Measurements from ENCODE around the gene XRCC4.

XRCC4 gene

DNA sequence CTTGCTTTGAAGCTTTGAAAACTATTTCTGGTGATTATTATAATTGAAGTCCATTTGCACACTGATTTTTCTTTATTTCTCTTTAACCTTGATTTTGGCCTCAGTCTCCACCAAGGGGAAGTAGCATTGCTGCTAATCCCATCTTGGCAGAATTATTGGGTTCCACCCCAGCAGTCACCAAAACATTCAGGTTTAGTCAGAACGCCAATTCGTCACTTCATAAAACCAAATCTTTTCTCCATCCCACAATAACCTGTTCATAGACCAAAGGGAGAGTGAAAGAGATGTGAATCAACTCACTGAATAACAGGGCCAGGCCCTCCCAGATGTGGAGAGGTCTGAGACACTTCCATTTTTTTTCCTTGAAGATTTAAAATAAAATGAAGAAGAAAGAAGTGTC lies 299.1 kb downstream of the XRCC4 start:
- Histone ChIP-seq H3K36me3 (ENCODE audit: control insufficient read depth, insufficient read depth, low read length) (no peaks in the 10 kb centered on the region), H3K9me3 (ENCODE audit: control insufficient read depth, insufficient read depth, low read depth, low read length) (no peaks in the 10 kb centered on the region), H3K27me3 (ENCODE audit: control insufficient read depth, insufficient read depth, low read length) (no peaks in the 10 kb centered on the region), H3K27ac (ENCODE audit: low read depth, low read length) (no peak overlapping the region), H3K4me3 (ENCODE audit: low read depth, low read length) (no peak overlapping the region), H3K9ac (ENCODE audit: low read length) (no peak overlapping the region), H3K4me1 (ENCODE audit: control insufficient read depth, insufficient read depth, low read length) (peaks cover 8% of the 10 kb centered on the region)

- Histone ChIP-seq H3K4me3 (ENCODE audit: low read depth, low read length) (no peak overlapping the region), H3K27ac (ENCODE audit: low read depth, low read length) (no peak overlapping the region), H3K9ac (ENCODE audit: low read length) (no peak overlapping the region), H3K4me1 (ENCODE audit: control insufficient read depth, insufficient read depth, low read length) (peaks cover 8% of the 10 kb centered on the region), H3K36me3 (ENCODE audit: control insufficient read depth, insufficient read depth, low read length) (no peaks in the 10 kb centered on the region), H3K27me3 (ENCODE audit: control insufficient read depth, insufficient read depth, low read length) (no peaks in the 10 kb centered on the region), H3K9me3 (ENCODE audit: control insufficient read depth, insufficient read depth, low read depth, low read length) (no peaks in the 10 kb centered on the region)
These were observed 300.0 kb downstream of the XRCC4 start for GRCh38 chr5:83377131-83377865.

DNA sequence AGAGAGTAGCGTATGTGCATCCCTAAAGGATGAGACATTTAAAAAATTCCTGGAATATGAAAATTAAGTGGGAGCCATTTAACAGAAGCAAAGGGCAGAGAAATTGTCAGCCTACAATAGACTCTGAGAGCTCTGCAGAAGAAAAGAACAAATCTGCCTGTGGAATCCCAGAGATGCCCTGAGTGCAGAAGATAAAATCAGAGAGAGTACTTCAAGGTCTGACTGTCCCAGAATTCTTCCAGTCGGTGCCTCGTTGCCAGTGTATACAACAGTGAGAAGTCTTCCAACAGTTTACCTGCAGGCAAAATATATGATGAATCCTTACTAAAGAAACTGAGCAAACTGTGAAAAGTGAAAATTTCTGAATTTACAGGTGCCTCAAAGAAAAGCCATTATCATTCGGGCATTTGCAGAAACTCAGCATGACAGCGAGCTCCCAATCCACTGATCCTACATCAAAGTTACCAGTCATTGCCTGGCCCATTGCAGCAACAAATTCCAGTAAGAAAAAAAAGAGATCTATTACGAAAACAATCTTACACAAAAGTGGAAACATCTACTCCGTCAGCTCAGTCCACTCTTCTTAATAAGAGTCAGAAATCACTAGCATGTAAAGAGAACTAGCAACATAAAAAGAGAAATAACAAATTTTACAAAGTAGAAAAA lies 301.4 kb downstream of the XRCC4 start:
- peaks cover 8% of the 10 kb centered on the region for H3K4me1 ChIP-seq (ENCODE audit: control insufficient read depth, insufficient read depth, low read length)
- H3K27ac ChIP-seq (ENCODE audit: low read depth, low read length), result no peak overlapping the region
- H3K27me3 ChIP-seq (ENCODE audit: control insufficient read depth, insufficient read depth, low read length), result no peaks in the 10 kb centered on the region
- no peaks in the 10 kb centered on the region for H3K36me3 ChIP-seq (ENCODE audit: control insufficient read depth, insufficient read depth, low read length)
- H3K9me3 ChIP-seq (ENCODE audit: control insufficient read depth, insufficient read depth, low read depth, low read length), result no peaks in the 10 kb centered on the region
- H3K9ac ChIP-seq (ENCODE audit: low read length), result no peak overlapping the region
- no peak overlapping the region for H3K4me3 ChIP-seq (ENCODE audit: low read depth, low read length)

DNA sequence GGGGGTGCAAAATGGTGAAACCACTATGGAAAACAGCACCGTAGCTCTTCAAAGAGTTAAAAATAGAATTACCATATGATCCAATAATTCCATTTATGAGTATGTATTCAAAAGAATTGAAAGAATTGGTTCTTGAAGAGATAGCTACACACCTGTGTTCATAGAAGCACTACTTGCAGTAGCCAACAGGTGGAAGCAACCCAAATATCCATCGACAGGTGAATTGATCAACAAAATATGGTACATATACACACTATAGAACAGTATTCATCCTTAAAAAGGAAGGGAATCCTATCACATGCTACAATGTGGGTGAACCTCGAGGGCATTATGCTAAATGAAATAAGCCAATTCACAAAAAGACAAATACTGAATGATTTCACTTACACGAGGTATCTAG lies 308.5 kb downstream of the XRCC4 start:
- H3K27me3 ChIP-seq (ENCODE audit: control insufficient read depth, insufficient read depth, low read length), result no peaks in the 10 kb centered on the region
- no peak overlapping the region for H3K9ac ChIP-seq (ENCODE audit: low read length)
- H3K9me3 ChIP-seq (ENCODE audit: control insufficient read depth, insufficient read depth, low read depth, low read length), result no peaks in the 10 kb centered on the region
- H3K36me3 ChIP-seq (ENCODE audit: control insufficient read depth, insufficient read depth, low read length), result no peaks in the 10 kb centered on the region
- H3K4me1 ChIP-seq (ENCODE audit: control insufficient read depth, insufficient read depth, low read length), result no peaks in the 10 kb centered on the region
- no peak overlapping the region for H3K4me3 ChIP-seq (ENCODE audit: low read depth, low read length)
- H3K27ac ChIP-seq (ENCODE audit: low read depth, low read length), result no peak overlapping the region

DNA sequence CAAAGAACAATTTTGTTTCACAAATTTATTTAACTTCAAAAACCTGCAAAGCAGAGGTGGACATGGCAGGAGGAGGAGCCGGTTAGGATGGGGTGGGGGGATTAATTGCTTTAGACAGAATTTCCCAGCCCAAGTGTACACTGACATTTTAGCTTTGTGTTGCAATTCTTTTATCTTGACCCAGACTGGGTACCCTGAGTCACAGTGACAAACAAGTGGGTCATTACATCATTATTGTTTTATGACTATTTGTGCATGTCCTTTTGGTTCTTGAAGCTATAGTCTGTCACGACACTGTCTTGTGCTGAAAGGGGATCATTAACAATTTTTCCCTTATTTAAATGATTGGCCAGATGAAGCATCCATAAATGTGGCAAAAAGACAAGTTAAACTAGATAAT lies 309.7 kb downstream of the XRCC4 start:
- Histone ChIP-seq H3K9ac (ENCODE audit: low read length) (no peak overlapping the region), H3K4me3 (ENCODE audit: low read depth, low read length) (no peak overlapping the region), H3K9me3 (ENCODE audit: control insufficient read depth, insufficient read depth, low read depth, low read length) (no peaks in the 10 kb centered on the region), H3K4me1 (ENCODE audit: control insufficient read depth, insufficient read depth, low read length) (no peaks in the 10 kb centered on the region), H3K27me3 (ENCODE audit: control insufficient read depth, insufficient read depth, low read length) (no peaks in the 10 kb centered on the region), H3K27ac (ENCODE audit: low read depth, low read length) (no peak overlapping the region), H3K36me3 (ENCODE audit: control insufficient read depth, insufficient read depth, low read length) (no peaks in the 10 kb centered on the region)

DNA sequence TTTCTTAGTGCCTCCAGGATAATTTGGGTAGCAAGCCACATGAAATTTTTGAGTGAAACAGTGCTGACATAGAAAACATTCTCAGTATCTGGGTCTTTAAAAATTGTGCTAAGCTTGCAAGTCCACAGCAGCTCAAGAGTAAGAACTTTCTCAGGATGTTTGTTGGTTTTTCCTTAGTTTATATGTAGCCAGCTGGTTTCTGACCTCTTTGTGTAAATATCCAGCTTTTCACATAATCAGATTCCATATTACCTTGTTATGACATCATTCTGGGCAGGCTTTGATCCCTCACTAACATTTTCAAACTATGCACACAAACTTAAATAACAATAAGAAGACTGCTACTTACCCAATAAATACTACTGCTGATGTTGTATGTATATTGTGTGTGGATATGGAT lies 311.3 kb downstream of the XRCC4 start:
- H3K4me1 ChIP-seq (ENCODE audit: control insufficient read depth, insufficient read depth, low read length), result no peaks in the 10 kb centered on the region
- no peak overlapping the region for H3K9ac ChIP-seq (ENCODE audit: low read length)
- no peaks in the 10 kb centered on the region for H3K36me3 ChIP-seq (ENCODE audit: control insufficient read depth, insufficient read depth, low read length)
- no peak overlapping the region for H3K27ac ChIP-seq (ENCODE audit: low read depth, low read length)
- H3K4me3 ChIP-seq (ENCODE audit: low read depth, low read length), result no peak overlapping the region
- no peaks in the 10 kb centered on the region for H3K9me3 ChIP-seq (ENCODE audit: control insufficient read depth, insufficient read depth, low read depth, low read length)
- H3K27me3 ChIP-seq (ENCODE audit: control insufficient read depth, insufficient read depth, low read length), result no peaks in the 10 kb centered on the region

DNA sequence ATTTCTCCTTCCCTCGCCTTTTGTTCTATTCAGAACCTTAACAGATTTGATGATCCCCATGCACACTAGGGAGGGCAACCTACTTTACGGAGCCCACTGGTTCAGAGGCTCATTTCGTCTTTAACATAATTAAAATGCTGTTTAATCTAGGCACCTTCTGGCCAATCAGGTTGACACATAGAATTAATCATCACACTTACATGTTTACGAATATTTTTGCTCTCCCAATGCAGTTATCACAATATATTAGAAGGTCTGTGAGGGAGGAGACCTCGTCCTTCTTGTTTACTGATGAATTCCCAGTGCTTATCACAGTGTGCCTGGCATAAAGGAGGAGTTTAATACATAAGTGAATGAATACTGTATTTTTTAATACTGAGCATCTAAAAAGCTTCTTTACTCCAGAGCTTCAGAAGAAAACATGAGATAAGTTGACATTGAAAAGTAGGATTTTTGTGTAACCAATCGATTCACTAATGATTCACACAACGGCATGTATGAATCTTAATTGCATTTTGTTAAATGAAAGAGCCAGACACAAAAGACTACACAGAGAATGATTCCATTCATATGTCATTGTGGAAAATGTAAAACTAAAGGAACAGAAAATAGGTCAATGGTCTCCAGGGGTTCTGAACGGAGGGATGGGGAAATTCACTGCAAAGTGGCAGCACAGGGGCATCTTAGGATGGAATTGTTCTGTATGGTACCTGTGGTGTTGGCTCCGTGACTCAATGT lies 315.6 kb downstream of the XRCC4 start:
- Histone ChIP-seq H3K9ac (ENCODE audit: low read length) (no peak overlapping the region), H3K36me3 (ENCODE audit: control insufficient read depth, insufficient read depth, low read length) (no peaks in the 10 kb centered on the region), H3K9me3 (ENCODE audit: control insufficient read depth, insufficient read depth, low read depth, low read length) (no peaks in the 10 kb centered on the region), H3K4me1 (ENCODE audit: control insufficient read depth, insufficient read depth, low read length) (no peaks in the 10 kb centered on the region), H3K27ac (ENCODE audit: low read depth, low read length) (no peak overlapping the region), H3K4me3 (ENCODE audit: low read depth, low read length) (no peak overlapping the region), H3K27me3 (ENCODE audit: control insufficient read depth, insufficient read depth, low read length) (no peaks in the 10 kb centered on the region)

- no peaks in the 10 kb centered on the region for H3K36me3 ChIP-seq (ENCODE audit: control insufficient read depth, insufficient read depth, low read length)
- H3K4me3 ChIP-seq (ENCODE audit: low read depth, low read length), result no peak overlapping the region
- no peak overlapping the region for H3K9ac ChIP-seq (ENCODE audit: low read length)
- no peaks in the 10 kb centered on the region for H3K4me1 ChIP-seq (ENCODE audit: control insufficient read depth, insufficient read depth, low read length)
- H3K27me3 ChIP-seq (ENCODE audit: control insufficient read depth, insufficient read depth, low read length), result no peaks in the 10 kb centered on the region
- H3K9me3 ChIP-seq (ENCODE audit: control insufficient read depth, insufficient read depth, low read depth, low read length), result no peaks in the 10 kb centered on the region
- no peak overlapping the region for H3K27ac ChIP-seq (ENCODE audit: low read depth, low read length)
These were observed 316.1 kb downstream of the XRCC4 start for GRCh38 chr5:83393504-83393866.

- H3K27ac ChIP-seq (ENCODE audit: low read depth, low read length), result no peak overlapping the region
- H3K27me3 ChIP-seq (ENCODE audit: control insufficient read depth, insufficient read depth, low read length), result no peaks in the 10 kb centered on the region
- H3K36me3 ChIP-seq (ENCODE audit: control insufficient read depth, insufficient read depth, low read length), result no peaks in the 10 kb centered on the region
- no peaks in the 10 kb centered on the region for H3K4me1 ChIP-seq (ENCODE audit: control insufficient read depth, insufficient read depth, low read length)
- no peaks in the 10 kb centered on the region for H3K9me3 ChIP-seq (ENCODE audit: control insufficient read depth, insufficient read depth, low read depth, low read length)
- H3K9ac ChIP-seq (ENCODE audit: low read length), result no peak overlapping the region
- no peak overlapping the region for H3K4me3 ChIP-seq (ENCODE audit: low read depth, low read length)
These were observed 316.8 kb downstream of the XRCC4 start for GRCh38 chr5:83394190-83394589.

DNA sequence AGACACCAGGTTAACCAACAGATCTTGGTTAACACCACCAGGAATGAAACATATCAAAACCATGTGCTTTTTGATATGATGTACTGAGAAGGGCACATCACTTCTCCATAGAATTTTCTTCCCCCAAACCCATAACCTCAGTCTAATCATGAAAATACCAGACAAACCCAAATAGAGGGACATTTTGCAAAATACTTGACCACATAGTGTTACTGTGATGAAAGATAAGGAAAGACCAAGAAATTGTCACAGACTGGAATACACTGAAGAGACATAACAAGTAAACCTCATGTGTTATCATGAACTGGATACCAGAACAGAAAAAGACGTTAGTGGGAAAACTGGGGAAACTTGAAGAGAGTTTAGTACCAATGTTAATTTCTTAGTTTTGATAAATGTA lies 319.3 kb downstream of the XRCC4 start:
- no peaks in the 10 kb centered on the region for H3K9me3 ChIP-seq (ENCODE audit: control insufficient read depth, insufficient read depth, low read depth, low read length)
- no peaks in the 10 kb centered on the region for H3K36me3 ChIP-seq (ENCODE audit: control insufficient read depth, insufficient read depth, low read length)
- H3K4me1 ChIP-seq (ENCODE audit: control insufficient read depth, insufficient read depth, low read length), result peaks cover 10% of the 10 kb centered on the region
- no peak overlapping the region for H3K9ac ChIP-seq (ENCODE audit: low read length)
- H3K27me3 ChIP-seq (ENCODE audit: control insufficient read depth, insufficient read depth, low read length), result no peaks in the 10 kb centered on the region
- H3K27ac ChIP-seq (ENCODE audit: low read depth, low read length), result no peak overlapping the region
- no peak overlapping the region for H3K4me3 ChIP-seq (ENCODE audit: low read depth, low read length)

- H3K36me3 ChIP-seq (ENCODE audit: control insufficient read depth, insufficient read depth, low read length), result no peaks in the 10 kb centered on the region
These were observed 320.3 kb downstream of the XRCC4 start for GRCh38 chr5:83397658-83398057.

More at GRCh38 chr5:83397658-83398057, 320.3 kb downstream of the XRCC4 start:
- no peak overlapping the region for H3K4me3 ChIP-seq (ENCODE audit: low read depth, low read length)
- H3K4me1 ChIP-seq (ENCODE audit: control insufficient read depth, insufficient read depth, low read length), result peaks cover 13% of the 10 kb centered on the region
- no peak overlapping the region for H3K9ac ChIP-seq (ENCODE audit: low read length)
- H3K27ac ChIP-seq (ENCODE audit: low read depth, low read length), result no peak overlapping the region
- H3K27me3 ChIP-seq (ENCODE audit: control insufficient read depth, insufficient read depth, low read length), result no peaks in the 10 kb centered on the region
- no peaks in the 10 kb centered on the region for H3K9me3 ChIP-seq (ENCODE audit: control insufficient read depth, insufficient read depth, low read depth, low read length)
